Activated CD8-positive, alpha-beta T cell treated with anti-CD3 and anti-CD28 coated beads for 36 hours (primary cell): ENCODE measurements around the gene PCDHB11. TPM values are rescaled to one million over a fixed set of nuclear protein-coding genes. Genes with fewer than 3 reads are reported as not detected.
"Not testable (repeated sequence)": the region's sequence is repeated elsewhere in the genome, so short reads cannot be mapped to it uniquely, and the experiment has no call there.

ENCODE experiments used
- ATAC-seq: fragments of 200-7000 bp; cut with Tn5 transposase; one replicate; pipeline ENCODE4 v1.10.0; 2021; ENCODE audit warnings: mild to moderate bottlenecking, moderate library complexity
- CTCF ChIA-PET: fragments of 350-600 bp; sonication (Branson Sonifier 250); formaldehyde crosslinking; loops from one replicate; lab custom pipeline; 2021; ENCODE audit warnings: antibody characterized with exemption; lab: Charles Lee
- POLR2A ChIA-PET: fragments of 350-600 bp; sonication (Branson Sonifier 250); formaldehyde crosslinking; loops from one replicate; lab custom pipeline; 2021; ENCODE audit warnings: antibody characterized with exemption; lab: Charles Lee
- DNase-seq: peaks from one replicate; pipeline ENCODE4 v3.0.0-alpha.2; 2020
- H3K27ac Mint-ChIP-seq: one replicate; pipeline ENCODE4 v1.8.0; 2021; ENCODE audit warnings: mild to moderate bottlenecking, mixed read lengths
- H3K27me3 Mint-ChIP-seq: one replicate; pipeline ENCODE4 v1.8.0; 2021; ENCODE audit warnings: mixed read lengths
- H3K36me3 Mint-ChIP-seq: one replicate; pipeline ENCODE4 v1.8.0; 2021; ENCODE audit warnings: low read depth, mixed read lengths
- H3K4me1 Mint-ChIP-seq: one replicate; pipeline ENCODE4 v1.8.0; 2021; ENCODE audit warnings: low read depth, mixed read lengths
- H3K4me3 Mint-ChIP-seq: one replicate; pipeline ENCODE4 v1.8.0; 2021; ENCODE audit warnings: mild to moderate bottlenecking, moderate library complexity, mixed read lengths
- H3K9me3 Mint-ChIP-seq: one replicate; pipeline ENCODE4 v1.8.0; 2021; ENCODE audit warnings: mixed read lengths
- intact Hi-C: fragments of 100-400 bp; cut with micrococcal nuclease; formaldehyde crosslinking; loops from one replicate; pipeline ENCODE4 v1.10.0; 2022
- total RNA-seq, 2 experiments: library from RNA; stranded (reverse); gene quantifications; one replicate each; pipeline ENCODE4 v1.2.3, GENCODE V29; 2021
- TF ChIP-seq, protein P1 (sequence below): fragments of 200-600 bp; IDR thresholded peaks from one replicate; pipeline ENCODE4 v1.8.0; 2022; ENCODE audit warnings: antibody characterized with exemption, mild to moderate bottlenecking

The PCDHB11 gene
- total RNA-seq, 2 experiments from 2014 or later = not detected

- DNase-seq (no peak), ATAC-seq (no peak)
- Mint-ChIP-seq H3K4me1 (peaks cover 2% of the 10 kb centered on the region), H3K36me3 (peaks cover 4% of the 10 kb centered on the region), H3K27me3 (peaks cover 38% of the 10 kb centered on the region), H3K27ac (no peak within 1 kb of the TSS), H3K9me3 (peaks cover 8% of the 10 kb centered on the region), H3K4me3 (no peak within 1 kb of the TSS)
- TF ChIP-seq, protein P1, sequence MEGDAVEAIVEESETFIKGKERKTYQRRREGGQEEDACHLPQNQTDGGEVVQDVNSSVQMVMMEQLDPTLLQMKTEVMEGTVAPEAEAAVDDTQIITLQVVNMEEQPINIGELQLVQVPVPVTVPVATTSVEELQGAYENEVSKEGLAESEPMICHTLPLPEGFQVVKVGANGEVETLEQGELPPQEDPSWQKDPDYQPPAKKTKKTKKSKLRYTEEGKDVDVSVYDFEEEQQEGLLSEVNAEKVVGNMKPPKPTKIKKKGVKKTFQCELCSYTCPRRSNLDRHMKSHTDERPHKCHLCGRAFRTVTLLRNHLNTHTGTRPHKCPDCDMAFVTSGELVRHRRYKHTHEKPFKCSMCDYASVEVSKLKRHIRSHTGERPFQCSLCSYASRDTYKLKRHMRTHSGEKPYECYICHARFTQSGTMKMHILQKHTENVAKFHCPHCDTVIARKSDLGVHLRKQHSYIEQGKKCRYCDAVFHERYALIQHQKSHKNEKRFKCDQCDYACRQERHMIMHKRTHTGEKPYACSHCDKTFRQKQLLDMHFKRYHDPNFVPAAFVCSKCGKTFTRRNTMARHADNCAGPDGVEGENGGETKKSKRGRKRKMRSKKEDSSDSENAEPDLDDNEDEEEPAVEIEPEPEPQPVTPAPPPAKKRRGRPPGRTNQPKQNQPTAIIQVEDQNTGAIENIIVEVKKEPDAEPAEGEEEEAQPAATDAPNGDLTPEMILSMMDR = peak; percentile 33
- intact Hi-C loops = no loop called here
- CTCF ChIA-PET = interaction anchor here (0.6 to 2.2 kb wide), 14 partner anchors 9 to 341 kb away, joined by 3 to 8 read pairs (median 4); partner anchors contain the start of genes PCDHB11, PCDHB15, PCDHGB5 and TAF7
- POLR2A ChIA-PET = no interaction called here
Observed at GRCh38 chr5:141223112-141223783, 23.8 kb downstream of the PCDHB11 start, which contains the start of gene PCDHB14. TSS of gene PCDHB14 (plus strand) at chr5:141223343. CDS start at chr5:141223506, 163 bp downstream.

DNA sequence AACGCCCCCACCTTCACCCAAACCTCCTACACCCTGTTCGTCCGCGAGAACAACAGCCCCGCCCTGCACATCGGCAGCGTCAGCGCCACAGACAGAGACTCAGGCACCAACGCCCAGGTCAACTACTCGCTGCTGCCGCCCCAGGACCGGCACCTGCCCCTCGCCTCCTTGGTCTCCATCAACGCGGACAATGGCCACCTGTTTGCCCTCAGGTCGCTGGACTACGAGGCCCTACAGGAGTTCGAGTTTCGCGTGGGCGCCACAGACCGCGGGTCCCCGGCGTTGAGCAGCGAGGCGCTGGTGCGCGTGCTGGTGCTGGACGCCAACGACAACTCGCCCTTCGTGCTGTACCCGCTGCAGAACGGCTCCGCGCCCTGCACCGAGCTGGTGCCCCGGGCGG lies 25.4 kb downstream of the PCDHB11 start:
- DNase-seq, intact Hi-C loops, H3K36me3 Mint-ChIP-seq, POLR2A ChIA-PET, CTCF ChIA-PET, ATAC-seq, H3K9me3 Mint-ChIP-seq, H3K27ac Mint-ChIP-seq, H3K4me3 Mint-ChIP-seq, H3K4me1 Mint-ChIP-seq: not testable (repeated sequence)
- peaks cover 34% of the 10 kb centered on the region for H3K27me3 Mint-ChIP-seq

DNA sequence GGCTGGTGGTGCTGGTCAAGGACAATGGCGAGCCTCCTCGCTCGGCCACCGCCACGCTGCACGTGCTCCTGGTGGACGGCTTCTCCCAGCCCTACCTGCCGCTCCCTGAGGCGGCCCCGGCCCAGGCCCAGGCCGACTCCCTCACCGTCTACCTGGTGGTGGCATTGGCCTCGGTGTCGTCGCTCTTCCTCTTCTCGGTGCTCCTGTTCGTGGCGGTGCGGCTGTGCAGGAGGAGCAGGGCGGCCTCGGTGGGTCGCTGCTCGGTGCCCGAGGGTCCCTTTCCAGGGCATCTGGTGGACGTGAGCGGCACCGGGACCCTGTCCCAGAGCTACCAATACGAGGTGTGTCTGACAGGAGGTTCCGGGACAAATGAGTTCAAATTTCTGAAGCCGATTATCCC lies 26.0 kb downstream of the PCDHB11 start:
- ATAC-seq, DNase-seq, H3K9me3 Mint-ChIP-seq, POLR2A ChIA-PET, H3K27ac Mint-ChIP-seq, H3K36me3 Mint-ChIP-seq, CTCF ChIA-PET, H3K4me1 Mint-ChIP-seq, intact Hi-C loops, H3K4me3 Mint-ChIP-seq: not testable (repeated sequence)
- H3K27me3 Mint-ChIP-seq = peaks cover 31% of the 10 kb centered on the region

DNA sequence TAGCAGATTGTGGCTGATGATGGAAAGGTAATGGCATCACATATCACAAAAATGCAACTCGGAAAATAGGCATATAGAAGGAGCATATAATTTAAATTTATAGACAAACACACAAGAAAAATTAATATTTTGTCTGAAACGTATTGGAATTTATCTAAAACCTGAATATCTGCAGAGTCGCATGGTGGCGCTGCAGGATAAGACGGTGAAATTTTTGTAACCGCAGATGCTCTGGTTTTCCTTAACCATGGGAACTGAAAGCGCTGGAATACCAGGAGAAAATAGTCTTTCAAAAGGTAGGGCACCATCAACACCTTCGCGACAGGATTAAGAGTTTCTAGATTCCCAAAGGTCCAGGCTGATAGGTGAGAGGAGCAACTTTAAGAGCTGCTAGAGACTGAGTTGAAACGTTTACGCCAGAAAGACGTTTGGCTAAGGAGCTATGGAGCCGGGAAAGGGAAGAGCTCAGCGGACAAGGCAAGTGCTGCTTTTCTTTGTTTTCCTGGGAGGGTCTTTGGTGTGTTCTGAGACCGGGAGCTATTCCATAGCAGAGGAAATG lies 34.8 kb downstream of the PCDHB11 start:
- Mint-ChIP-seq H3K27me3 (peaks cover 37% of the 10 kb centered on the region), H3K9me3 (peaks cover 26% of the 10 kb centered on the region), H3K36me3 (peaks cover 14% of the 10 kb centered on the region), H3K4me1 (no peaks in the 10 kb centered on the region), H3K27ac (no peak overlapping the region), H3K4me3 (no peak overlapping the region)
- no peak for ATAC-seq
- ChIA-PET POLR2A (no interaction called here), CTCF (interaction anchor here (0.8 to 1.5 kb wide), 5 partner anchors 11 to 323 kb away, joined by 3 to 6 read pairs (median 4); partner anchors contain the start of gene PCDHB15)
- TF ChIP-seq, protein P1 = peak; percentile 10
- no peak for DNase-seq
- intact Hi-C loops = no loop called here

DNA sequence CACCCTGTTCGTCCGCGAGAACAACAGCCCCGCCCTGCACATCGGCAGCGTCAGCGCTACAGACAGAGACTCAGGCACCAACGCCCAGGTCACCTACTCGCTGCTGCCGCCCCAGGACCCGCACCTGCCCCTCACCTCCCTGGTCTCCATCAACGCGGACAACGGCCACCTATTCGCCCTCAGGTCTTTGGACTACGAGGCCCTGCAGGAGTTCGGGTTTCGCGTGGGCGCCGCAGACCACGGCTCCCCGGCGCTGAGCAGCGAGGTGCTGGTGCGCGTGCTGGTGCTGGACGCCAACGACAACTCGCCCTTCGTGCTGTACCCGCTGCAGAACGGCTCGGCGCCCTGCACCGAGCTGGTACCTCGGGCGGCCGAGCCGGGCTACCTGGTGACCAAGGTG lies 36.5 kb downstream of the PCDHB11 start:
- H3K36me3 Mint-ChIP-seq = peaks cover 17% of the 10 kb centered on the region
- CTCF ChIA-PET, DNase-seq, H3K4me1 Mint-ChIP-seq, H3K27ac Mint-ChIP-seq, H3K4me3 Mint-ChIP-seq, POLR2A ChIA-PET, intact Hi-C loops, ATAC-seq: not testable (repeated sequence)
- H3K27me3 Mint-ChIP-seq = peaks cover 48% of the 10 kb centered on the region
- H3K9me3 Mint-ChIP-seq = peaks cover 34% of the 10 kb centered on the region

DNA sequence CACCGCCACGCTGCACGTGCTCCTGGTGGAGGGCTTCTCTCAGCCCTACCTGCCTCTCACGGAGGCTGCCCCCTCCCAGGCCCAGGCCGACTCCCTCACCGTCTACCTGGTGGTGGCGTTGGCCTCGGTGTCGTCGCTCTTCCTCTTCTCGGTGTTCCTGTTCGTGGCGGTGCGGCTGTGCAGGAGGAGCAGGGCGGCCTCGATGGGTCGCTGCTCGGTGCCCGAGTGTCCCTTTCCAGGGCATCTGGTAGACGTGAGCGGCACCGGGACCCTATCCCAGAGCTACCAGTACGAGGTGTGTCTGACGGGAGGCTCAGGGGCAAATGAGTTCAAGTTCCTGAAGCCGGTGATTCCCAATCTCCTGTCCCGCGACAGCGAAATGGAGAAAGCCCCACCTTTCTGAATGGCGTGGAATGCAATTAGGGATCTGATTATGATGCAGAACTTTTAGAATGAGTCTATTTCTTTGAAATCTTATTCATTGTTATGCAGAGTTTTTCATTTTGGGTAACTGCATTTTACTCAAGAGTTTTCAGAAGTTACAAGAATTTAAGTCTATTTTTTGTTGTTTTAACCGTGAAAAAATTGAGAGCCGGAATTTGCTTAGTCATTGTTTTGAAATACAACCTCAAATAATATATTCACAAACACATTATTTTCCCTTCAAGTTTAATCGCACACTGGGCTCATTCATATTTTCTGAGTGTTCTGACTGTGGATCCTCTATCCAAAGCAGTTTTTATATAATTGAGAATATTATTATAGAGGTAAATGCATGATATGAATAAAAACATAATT lies 37.3 kb downstream of the PCDHB11 start:
- H3K9me3 Mint-ChIP-seq = peaks cover 35% of the 10 kb centered on the region
- TF ChIP-seq, protein P1 = no peak
- peaks cover 19% of the 10 kb centered on the region for H3K36me3 Mint-ChIP-seq
- POLR2A ChIA-PET = no interaction called here
- H3K4me1 Mint-ChIP-seq = no peaks in the 10 kb centered on the region
- CTCF ChIA-PET = no interaction called here
- ATAC-seq (no peak), DNase-seq (no peak)
- intact Hi-C loops = no loop called here
- H3K27me3 Mint-ChIP-seq = peaks cover 52% of the 10 kb centered on the region
- H3K4me3 Mint-ChIP-seq = no peak overlapping the region
- H3K27ac Mint-ChIP-seq = no peak overlapping the region
